GM18526 (cell line): ENCODE data around the gene SIM1.

Source experiments
- POLR2A ChIP-seq: IDR thresholded peaks from 3 replicates; pipeline ENCODE4 v1.6.1; 2011; ENCODE audit not compliant: insufficient read length; ENCODE audit errors: extremely low read depth

Gene SIM1

GRCh38 chr6:100479179-100480035 is 14.7 kb upstream of the SIM1 start:
- no peak for TF ChIP-seq POLR2A

- no peak for TF ChIP-seq POLR2A
Observed at GRCh38 chr6:100475554-100476320, 11.0 kb upstream of the SIM1 start.

GRCh38 chr6:100473182-100473581 is 8.5 kb upstream of the SIM1 start:
- no peak for TF ChIP-seq POLR2A

- TF ChIP-seq POLR2A: no peak
Observed at GRCh38 chr6:100472674-100473073, 8.0 kb upstream of the SIM1 start.

GRCh38 chr6:100470422-100471120 is 5.8 kb upstream of the SIM1 start:
- no peak for TF ChIP-seq POLR2A

GRCh38 chr6:100469101-100469859 is 4.6 kb upstream of the SIM1 start:
- no peak for TF ChIP-seq POLR2A

- no peak for TF ChIP-seq POLR2A
Observed at GRCh38 chr6:100468016-100468622, 3.4 kb upstream of the SIM1 start.

GRCh38 chr6:100467129-100468015 is 2.7 kb upstream of the SIM1 start:
- TF ChIP-seq POLR2A: no peak

GRCh38 chr6:100466410-100467128 is 1.8 kb upstream of the SIM1 start:
- TF ChIP-seq POLR2A: no peak

GRCh38 chr6:100465701-100466409 is 1.1 kb upstream of the SIM1 start:
- no peak for TF ChIP-seq POLR2A

GRCh38 chr6:100464162-100464851 is 414 bp downstream of the SIM1 start:
- TF ChIP-seq POLR2A: no peak
